Hematopoietic multipotent progenitor cell treated with erythropoietin and hydrocortisone succinate and interleukin-3 and kit ligand, for 6 days (in vitro differentiated cells): ENCODE measurements around the gene RFXAP.
"Not testable (repeated sequence)": the region's sequence is repeated elsewhere in the genome, so short reads cannot be mapped to it uniquely, and the experiment has no call there.

Source experiments
- DNase-seq: peaks from one replicate; pipeline ENCODE4 v3.0.0-alpha.2; 2015

The RFXAP gene

GRCh38 chr13:36818804-36819738 lies at the start of gene RFXAP:
Gene RFXAP, plus strand, starts transcription at chr13:36819222. Its CDS starts 136 bp downstream, at chr13:36819358.
- peak; percentile 94 for DNase-seq

GRCh38 chr13:36769545-36769944 lies 49.5 kb upstream of the RFXAP start:
- no peak for DNase-seq

GRCh38 chr13:36770741-36771140 lies 48.3 kb upstream of the RFXAP start:
- DNase-seq = no peak

GRCh38 chr13:36772853-36773252 lies 46.2 kb upstream of the RFXAP start:
- no peak for DNase-seq

- DNase-seq = no peak
These were observed 44.1 kb upstream of the RFXAP start for GRCh38 chr13:36774931-36775330.

GRCh38 chr13:36776175-36776574 lies 42.8 kb upstream of the RFXAP start:
- no peak for DNase-seq

- no peak for DNase-seq
These were observed 40.8 kb upstream of the RFXAP start for GRCh38 chr13:36778083-36778671.

GRCh38 chr13:36783890-36784289 lies 35.1 kb upstream of the RFXAP start:
- DNase-seq = no peak

GRCh38 chr13:36786175-36786574 lies 32.8 kb upstream of the RFXAP start:
- not testable (repeated sequence) for DNase-seq

GRCh38 chr13:36787181-36787580 lies 31.8 kb upstream of the RFXAP start:
- no peak for DNase-seq

GRCh38 chr13:36788276-36788675 lies 30.7 kb upstream of the RFXAP start:
- no peak for DNase-seq

- peak; percentile 5 for DNase-seq
These were observed 30.0 kb upstream of the RFXAP start for GRCh38 chr13:36789061-36789460.

- no peak for DNase-seq
These were observed 29.3 kb upstream of the RFXAP start for GRCh38 chr13:36789730-36790129.

GRCh38 chr13:36794706-36795105 lies 24.3 kb upstream of the RFXAP start:
- no peak for DNase-seq

- no peak for DNase-seq
These were observed 23.6 kb upstream of the RFXAP start for GRCh38 chr13:36795463-36795862.

- no peak for DNase-seq
These were observed 23.0 kb upstream of the RFXAP start for GRCh38 chr13:36796052-36796451.

- DNase-seq = no peak
These were observed 18.0 kb upstream of the RFXAP start for GRCh38 chr13:36801035-36801434.

GRCh38 chr13:36804588-36804987 lies 14.4 kb upstream of the RFXAP start:
- DNase-seq = no peak

GRCh38 chr13:36806102-36806501 lies 12.9 kb upstream of the RFXAP start:
- no peak for DNase-seq

- no peak for DNase-seq
These were observed 11.4 kb upstream of the RFXAP start for GRCh38 chr13:36807616-36808015.

GRCh38 chr13:36813225-36813624 lies 5.8 kb upstream of the RFXAP start:
- peak; percentile 36 for DNase-seq

- peak; percentile 93 for DNase-seq
These were observed 4.6 kb upstream of the RFXAP start for GRCh38 chr13:36814465-36814864.

GRCh38 chr13:36815062-36815461 lies 4.0 kb upstream of the RFXAP start:
- peak; percentile 84 for DNase-seq
